Subcutaneous adipose tissue (tissue), 4 donors: Measurements from ENCODE around the gene GTF2A2. TPM values are rescaled to one million over a fixed set of nuclear protein-coding genes. Genes with fewer than 3 reads are reported as not detected.

Experiments
- CTCF ChIP-seq: fragments of 450-650 bp; IDR thresholded peaks from one replicate; pipeline ENCODE4 v1.5.1; 2016; ENCODE audit warnings: low read depth, mild to moderate bottlenecking, control low read depth, antibody characterized with exemption, moderate library complexity
- total RNA-seq, 4 donors: library from RNA; depleted of rRNA; stranded (reverse); fragments of >200 nt; gene quantifications; one replicate each; pipeline ENCODE4 v1.1.0, GENCODE V29; 2016

GTF2A2 gene
- total RNA-seq, 4 donors from 2014 or later, result 24.3 to 44.5 (median 28.4) TPM

DNA sequence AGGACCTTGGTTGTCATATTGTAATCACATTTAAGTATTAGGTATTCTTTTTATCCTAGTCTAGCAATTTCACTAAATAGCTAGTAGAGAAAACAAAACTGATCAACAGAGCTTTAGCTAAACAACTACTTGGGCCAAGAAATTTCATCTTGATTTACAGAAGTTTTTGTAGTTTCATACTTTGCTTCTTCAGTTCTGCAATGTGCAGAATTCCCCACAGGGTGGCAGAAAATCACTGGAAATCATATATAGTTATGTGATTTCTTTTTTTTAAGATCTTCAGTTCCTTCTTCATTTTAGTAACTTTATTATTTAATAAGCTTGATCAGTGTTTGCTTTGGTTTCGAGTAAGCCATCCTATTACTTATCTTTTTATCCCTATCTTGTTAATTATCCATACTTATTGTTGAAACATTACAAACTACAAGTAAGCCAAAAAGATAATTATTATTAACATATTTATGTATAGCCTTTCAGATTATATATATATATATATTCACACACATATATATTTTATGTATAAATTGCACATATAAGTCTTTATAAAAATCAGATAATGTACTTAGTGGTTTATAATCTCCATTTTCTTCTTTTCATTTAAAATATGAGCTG is 34.0 kb upstream of the GTF2A2 start:
- TF ChIP-seq CTCF, result no peak

DNA sequence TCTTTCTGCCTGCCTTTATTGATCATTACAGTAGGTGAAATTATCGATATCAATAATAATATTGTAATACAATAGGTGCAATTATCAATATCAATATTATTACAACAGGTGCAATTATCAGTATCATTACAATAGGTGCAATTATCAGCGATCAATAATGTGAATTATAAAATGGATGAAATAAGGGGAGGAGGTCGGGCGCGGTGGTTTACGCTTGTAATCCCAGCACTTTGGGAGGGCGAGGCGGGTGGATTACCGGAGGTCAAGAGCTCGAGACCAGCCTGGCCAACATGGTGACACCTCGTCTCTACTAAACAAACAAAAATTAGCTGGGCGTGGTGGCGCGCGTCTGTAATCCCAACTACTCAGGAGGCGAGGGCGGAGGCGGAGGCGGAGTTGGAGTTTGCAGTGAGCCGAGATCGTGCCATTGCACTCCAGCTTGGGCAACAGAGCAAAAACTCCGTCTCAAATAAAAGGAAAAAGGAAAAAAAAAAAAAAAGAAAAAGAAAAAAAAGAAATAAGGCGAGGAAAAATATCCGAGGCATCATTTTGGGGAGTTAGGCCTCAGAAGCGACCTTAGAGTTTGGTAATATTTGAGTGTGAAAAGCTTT is 32.4 kb upstream of the GTF2A2 start:
- no peak for TF ChIP-seq CTCF

- no peak for TF ChIP-seq CTCF
These were observed 31.7 kb upstream of the GTF2A2 start, which contains the start of gene BNIP2 for GRCh38 chr15:59688782-59689625. TSS of gene BNIP2 (minus strand) at chr15:59689320. CDS start at chr15:59682457, 6,863 bp downstream.

- TF ChIP-seq CTCF, result no peak
These were observed 31.1 kb upstream of the GTF2A2 start for GRCh38 chr15:59688423-59688781.

- TF ChIP-seq CTCF, result no peak
These were observed 30.5 kb upstream of the GTF2A2 start for GRCh38 chr15:59687836-59688235.

DNA sequence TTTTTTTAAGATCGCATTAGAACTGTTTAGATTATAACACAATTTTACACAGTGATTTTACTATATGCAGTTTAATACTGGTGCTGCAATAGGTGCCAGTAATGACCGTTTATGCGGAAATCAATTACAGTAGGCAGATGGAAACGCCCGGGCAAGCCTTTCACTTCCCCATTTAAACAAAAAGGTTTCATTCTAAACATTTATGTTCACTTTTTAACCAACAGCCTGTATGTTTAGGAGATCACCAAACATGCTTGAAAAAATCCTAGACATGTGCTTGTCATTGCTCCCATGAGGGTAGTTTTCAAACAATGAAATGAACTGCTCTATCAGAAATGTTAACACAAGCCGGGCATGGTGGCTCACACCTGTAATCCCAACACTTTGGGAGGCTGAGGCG is 29.1 kb upstream of the GTF2A2 start:
- TF ChIP-seq CTCF, result no peak

- TF ChIP-seq CTCF, result no peak
These were observed 28.5 kb upstream of the GTF2A2 start for GRCh38 chr15:59685737-59686297.
